ENCODE measurements around the gene STAMBPL1.

- no peak for TF ChIP-seq CTCF (IDR thresholded peaks at IDR 0.05)
- no peak for TF ChIP-seq SIN3A (IDR thresholded peaks at IDR 0.05; ENCODE audit: borderline replicate concordance, insufficient read depth, low read depth, low read length)
- TF ChIP-seq TCF7L2 (IDR thresholded peaks at IDR 0.05; ENCODE audit: low read depth, low read length), result no peak
- TF ChIP-seq REST (IDR thresholded peaks at IDR 0.05; ENCODE audit: insufficient read depth in 1 of 2, low read depth in 2 of 2, low read length in 1 of 2), result no peak
- no peak for TF ChIP-seq POLR2AphosphoS5 (IDR thresholded peaks at IDR 0.05; ENCODE audit: low read depth, low read length)
Measured at GRCh38 chr10:88896372-88896993, 16.4 kb downstream of the STAMBPL1 start.
